Embryonic facial prominence (tissue), 1 donor: ENCODE results near the gene MYO5C.
"Not testable (repeated sequence)": the region's sequence is repeated elsewhere in the genome, so short reads cannot be mapped to it uniquely, and the experiment has no call there.

Experiments
- DNase-seq: peaks from one replicate; pipeline ENCODE4 v3.0.0-alpha.2; 2016; ENCODE audit errors: extremely low spot score

The MYO5C gene

DNA sequence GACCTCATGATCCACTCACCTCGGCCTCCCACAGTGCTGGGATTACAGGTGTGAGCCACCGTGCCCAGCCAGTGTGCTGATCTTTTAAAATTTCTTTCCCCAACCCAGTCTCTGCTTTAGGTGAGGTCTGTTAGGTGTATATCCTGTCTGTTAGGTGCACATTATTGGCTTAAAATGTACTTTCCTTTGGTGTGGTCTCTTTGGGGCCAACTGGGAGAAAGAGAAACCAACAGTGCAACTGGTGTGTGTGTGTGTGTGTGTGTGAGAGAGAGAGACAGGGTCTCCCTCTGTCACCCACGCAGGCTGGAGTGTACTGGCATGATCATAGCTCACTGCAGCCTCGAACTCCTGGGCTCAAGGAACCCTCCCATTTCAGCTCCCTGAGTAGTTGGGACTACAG lies 54.1 kb downstream of the MYO5C start:
- no peak for DNase-seq

DNA sequence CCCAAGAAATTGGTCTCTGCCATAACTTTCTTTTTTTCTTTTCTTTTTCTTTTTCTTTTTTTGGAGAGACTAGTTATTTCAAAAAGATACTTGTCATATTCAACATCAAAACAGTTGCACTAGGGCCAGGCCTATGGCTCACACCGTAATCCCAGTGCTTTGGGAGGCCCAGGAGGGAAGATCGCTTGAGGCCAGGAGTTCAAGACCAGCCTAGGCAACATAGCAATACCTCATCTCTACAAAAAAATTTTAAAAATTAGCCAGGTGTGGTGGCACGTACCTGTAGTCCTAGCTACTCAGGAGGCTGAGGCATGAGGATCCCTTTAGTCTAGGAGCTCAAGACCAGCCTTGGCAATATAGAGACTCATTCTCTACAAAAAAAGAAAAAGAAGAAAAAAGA lies 55.4 kb downstream of the MYO5C start:
- no peak for DNase-seq

DNA sequence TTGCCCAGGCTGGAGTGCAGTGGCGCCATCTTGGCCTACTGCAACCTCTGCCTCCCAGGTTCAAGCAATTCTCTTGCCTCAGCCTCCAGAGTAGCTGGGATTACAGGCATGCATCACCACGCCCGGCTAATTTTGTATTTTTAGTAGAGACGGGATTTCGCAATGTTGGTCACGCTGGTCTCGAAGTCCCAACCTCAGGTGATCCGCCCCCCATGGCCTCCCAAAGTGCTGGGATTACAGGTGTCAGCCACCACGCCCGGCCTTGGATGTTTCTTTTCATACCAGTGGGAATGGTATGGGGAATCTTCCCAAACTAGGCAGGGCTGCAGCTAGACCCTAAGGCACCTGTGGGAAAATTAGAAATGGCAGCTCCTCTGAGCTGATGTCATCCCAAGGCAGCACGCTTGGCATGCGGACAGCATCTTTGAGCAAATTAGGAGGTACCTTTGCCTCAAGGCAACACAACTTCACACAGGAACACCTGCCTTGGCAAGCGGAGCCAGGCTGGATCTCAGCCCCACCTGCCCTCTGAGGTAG lies 56.5 kb downstream of the MYO5C start:
- not testable (repeated sequence) for DNase-seq

DNA sequence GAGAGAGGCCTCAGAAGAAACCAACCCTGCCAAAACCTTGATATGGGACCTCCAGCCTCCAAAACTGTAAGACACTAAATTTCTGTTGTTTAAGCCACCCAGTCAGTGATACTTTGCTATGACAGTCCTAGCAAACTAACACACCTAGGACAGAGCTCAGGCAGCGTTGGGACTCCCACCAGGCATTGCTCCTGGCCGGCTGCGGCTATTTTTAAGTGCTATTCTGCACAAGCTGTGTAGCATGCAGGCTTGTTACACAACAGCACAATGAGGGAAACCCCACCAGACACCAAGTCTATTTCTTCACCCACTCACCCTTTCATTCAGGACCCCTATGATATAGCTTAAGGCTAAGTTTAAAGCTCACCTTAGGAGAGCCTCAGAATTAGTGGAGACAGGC lies 57.5 kb downstream of the MYO5C start:
- DNase-seq: no peak

DNA sequence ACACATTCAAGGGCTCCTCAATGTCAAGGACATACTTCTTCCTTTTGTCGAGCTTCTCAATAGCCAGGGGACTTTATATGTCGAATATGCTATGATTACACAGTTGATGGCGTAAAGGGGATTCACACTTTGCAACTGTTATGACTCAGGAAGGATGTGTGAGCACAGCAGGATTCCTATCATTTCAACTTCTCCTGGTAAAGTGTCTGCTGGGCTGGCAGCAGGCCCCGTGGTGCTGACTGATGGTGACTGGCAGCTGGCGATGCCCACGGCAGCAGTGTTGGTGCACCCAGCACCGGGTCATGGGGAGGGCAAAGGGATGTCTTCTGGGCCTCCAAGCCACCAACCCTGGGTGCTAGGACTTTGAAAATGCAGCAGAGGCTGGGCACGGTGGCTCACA lies 59.6 kb downstream of the MYO5C start:
- DNase-seq: no peak

DNA sequence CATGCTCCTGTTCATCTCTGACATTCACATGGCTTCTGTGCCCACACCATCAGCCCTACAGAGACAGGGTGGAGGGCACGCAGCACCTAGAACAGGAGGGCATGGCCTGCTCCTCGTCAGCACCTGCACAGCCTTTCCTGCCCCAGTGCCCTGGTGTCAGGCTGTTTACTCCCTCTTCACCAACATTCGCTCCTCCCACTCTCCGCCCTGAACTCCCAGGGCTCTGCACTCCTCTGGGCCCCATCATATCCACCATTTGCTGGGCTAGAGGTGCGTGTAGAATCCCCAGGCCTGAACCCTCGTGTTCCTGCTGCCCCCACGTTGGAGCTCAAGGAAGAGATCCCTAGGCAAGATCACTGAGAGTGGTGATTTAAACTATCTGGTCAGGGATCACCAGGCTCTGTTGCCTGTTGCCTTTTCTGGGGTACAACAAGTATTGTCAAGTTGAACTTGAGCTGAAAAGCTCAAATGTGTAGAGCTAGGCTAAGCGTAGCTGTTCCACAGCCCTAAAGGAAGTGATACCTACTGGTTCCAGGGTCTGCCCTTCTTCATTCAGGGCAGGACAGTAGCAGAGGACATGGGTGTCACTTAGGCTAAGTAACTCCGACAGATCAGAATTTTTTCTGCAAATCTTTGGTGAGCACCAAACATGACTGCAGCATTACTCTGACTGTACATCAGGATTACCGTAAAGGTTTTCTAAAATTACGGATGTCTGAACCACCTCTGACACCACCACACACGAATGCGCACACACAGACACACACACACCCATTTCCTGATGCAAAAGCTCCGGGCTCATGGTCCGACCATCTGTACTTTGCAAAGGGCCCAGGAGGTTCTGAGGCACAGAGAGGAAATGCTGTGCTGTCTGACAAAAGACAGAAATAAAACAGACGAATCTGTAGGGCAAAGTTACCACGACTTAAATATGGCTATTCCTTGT lies 60.7 kb downstream of the MYO5C start:
- no peak for DNase-seq

DNA sequence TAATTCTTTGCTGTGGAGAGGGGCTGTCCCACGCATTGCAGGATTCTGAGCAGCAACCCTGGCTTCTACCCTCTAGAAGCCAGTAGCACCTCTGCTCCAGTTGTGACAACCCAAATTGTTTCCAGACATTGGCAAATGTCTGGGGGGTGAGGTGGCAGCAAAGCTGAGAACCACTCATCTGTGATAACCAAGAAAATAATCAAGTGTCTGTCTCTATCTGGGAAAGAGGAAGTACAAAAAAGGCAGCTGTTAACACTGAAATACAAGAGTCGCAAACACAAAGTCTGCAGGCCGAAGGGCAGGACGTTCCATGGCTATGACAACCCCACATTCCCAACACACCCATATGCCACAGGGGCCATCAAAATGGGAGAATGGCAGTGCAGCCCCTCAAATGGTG lies 62.2 kb downstream of the MYO5C start:
- DNase-seq: no peak

DNA sequence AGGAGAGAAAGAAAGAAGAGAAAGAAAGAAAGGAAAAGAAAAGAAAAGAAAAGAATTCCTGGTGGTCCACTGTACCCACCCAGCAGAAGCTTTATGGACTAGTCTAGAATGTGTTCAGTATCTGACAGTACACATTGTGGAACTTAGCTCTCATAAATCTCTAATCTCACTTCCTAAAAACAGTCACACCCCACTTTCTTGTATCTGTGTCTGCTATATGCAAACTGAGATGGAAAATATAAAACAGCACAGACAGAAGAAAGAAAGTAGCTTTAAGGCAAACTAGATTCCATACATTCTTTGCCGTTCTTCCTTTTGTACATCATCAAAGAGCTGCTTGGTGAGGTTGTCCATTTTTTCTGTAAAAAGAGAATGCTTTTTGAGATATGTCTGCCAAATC lies 63.3 kb downstream of the MYO5C start:
- DNase-seq: no peak

DNA sequence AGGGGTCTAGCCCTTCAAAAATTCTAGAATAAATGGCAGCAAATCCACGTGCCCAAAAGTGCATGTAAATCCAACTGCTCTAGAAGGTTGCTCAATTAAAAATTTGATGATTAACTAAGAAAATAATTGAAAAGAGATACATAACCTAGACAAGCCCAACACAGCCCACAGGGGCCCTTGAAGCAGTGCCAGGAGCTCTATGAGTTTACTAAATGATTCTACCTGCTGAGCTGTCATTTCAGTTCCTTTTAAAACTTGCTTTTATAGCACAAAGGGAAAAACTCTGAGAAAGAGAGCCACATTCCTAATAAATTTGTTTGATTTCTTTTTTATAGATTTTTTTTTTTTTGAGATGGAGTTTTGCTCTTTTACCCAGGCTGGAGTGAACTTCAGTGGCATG lies 65.5 kb downstream of the MYO5C start:
- DNase-seq: no peak

DNA sequence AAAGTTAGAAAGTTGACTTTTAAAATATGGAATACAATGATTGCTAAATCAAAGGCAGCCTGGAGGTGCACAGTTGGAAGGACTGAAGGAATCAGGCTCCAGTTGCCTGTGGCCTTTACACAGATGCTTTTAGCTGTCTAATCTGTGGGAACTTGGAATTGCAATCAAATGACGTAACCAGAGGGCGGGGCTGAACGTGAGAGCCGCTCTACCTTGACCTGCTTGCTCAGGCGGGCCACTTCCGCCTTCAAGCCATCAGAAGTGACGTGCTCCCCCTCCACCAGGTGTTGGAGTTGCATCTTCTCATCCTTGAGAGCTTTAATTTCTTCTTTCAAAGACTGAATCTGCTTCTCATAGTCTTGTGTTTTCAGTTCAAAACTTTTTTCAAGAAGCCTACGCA lies 66.7 kb downstream of the MYO5C start:
- no peak for DNase-seq

DNA sequence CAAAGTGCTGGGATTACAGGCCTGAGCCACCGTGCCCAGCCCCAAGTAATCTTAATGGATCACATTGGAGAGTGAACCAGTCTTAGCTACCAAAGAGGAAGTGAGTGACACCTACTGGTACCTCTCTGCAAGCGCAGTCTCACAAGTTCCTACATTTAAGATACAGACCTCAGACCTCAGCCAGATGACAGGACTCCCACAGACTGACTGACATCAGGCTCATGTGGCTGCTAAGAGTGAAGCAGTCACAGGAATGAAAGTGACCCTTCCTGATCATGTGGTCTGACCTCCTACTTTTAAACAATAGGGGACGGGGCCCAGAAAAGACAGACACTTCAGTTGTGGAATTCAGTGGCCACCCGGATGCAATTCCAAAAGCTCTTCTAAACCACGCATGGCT lies 68.1 kb downstream of the MYO5C start:
- peak; percentile 24 for DNase-seq

DNA sequence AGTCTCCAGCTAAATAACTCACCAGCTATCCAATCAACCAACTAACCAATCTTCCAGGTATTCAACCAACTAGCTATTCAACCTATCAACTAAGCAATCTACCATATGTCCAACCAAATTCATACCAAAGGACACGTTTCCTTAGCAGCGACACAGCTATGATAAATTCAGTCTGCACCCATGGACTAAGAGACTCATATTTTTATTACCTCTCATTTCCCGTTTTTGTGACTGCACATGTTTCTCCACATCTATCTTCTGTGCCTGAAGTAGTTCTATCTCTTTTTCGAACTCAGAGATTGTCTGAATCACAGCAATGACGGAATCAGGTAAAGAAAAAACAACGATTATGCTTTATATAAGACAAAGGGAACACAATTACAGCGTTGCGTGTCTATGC lies 70.4 kb downstream of the MYO5C start:
- no peak for DNase-seq

DNA sequence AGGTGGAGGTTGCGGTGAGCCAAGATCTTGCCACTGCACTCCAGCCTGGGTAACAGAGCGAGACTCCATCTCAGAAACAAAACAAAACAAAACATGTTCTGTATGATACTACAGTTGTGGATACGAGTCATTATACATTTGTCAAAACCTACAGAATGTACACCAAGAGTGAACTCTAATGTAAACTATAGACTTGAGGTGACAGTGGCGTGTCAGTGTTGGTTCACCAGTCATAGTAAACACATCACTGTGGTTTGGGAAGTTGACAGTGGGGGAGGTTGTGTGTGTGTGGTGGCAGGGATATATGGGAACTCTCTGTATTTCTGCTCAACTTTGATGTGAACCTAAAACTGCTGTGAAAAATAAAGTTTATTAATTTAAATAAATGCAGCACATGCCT lies 71.4 kb downstream of the MYO5C start:
- DNase-seq: no peak

DNA sequence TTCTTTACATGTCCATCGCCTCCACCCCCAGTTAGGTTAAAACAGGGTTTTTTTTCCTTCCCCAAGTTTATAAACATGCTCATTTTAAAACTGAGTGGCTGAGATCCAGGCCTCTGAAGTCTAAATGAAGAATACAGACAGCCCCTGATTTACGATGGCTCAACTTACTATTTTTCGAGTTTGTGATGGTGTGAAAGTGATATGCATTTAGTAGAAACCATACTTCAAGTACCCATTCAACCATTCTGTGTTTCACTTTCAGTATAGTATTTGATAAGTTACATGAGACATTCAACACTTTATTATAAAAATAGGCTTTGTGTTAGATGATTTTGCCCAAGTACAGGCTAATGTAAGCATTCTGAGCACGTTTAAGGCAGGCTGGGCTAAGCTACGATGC lies 73.9 kb downstream of the MYO5C start:
- DNase-seq: no peak

DNA sequence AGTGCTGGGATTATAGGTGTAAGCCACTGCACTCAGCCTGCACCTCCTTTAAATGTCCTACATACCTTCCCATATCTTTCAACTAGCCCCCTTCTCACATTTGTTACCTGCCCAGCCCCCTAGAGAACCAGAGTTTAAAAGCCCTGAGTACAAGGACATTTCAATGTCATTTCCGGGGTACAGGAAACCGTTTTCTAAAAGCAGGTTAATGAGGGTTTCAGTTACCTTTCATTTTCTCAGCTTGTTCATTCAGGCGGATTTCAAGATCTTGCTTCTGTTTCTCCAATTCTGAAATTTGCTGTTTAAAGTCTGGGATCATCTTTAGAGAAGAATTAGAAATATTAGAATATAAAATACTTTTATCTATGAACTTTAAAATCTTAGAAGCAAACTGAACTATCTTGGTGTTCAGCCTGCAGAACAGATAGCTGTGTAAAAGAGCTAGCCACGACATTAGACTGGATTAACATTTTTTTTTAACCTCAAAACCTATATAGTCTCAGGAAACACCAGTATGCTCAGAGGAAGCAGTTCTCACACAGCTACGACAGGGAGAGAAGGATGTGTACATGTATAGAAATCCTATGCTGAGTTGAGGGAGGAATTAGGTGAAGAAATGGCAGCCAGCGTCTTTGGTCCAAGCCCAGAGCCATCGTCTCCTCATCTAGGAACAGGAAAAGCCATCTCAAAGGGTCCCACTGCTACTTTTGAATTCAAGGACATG lies 74.5 kb downstream of the MYO5C start:
- DNase-seq: no peak

DNA sequence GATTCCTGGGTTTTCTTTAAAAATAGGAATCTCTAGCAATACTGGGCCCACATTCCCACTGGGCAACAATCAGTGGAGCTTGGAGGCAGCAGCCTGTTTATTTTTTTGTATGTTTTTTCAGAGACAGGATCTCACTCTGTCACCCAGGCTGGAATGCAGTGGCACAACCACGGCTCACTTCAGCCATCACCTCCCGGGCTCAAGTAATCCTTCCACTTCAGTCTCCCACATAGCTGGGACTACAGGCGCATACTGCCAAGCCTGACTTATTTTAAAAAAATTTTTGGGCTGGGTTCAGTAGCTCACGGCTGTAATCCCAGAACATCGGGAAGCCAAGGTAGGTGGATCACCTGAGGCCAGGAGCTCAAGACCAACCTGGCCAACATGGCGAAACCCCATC lies 75.4 kb downstream of the MYO5C start:
- no peak for DNase-seq

DNA sequence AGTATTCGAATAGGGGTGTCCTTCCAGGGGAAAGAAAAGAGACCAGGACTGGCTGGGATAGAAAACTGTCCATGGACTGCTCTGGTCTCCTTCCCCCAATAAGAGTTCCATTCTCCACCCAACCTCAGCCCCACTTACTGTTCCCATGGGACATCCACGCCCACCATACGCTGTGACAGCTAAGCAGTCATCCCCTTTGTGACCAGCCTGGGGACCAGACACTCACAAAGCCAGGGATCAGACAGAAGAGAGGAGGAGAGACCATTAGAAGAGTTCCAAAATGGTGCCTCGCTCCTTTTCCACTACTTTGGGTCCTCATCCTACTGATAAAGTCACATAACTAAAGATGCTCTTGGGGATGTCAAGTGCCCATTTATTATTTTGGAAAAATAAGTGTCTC lies 76.8 kb downstream of the MYO5C start:
- no peak for DNase-seq

DNA sequence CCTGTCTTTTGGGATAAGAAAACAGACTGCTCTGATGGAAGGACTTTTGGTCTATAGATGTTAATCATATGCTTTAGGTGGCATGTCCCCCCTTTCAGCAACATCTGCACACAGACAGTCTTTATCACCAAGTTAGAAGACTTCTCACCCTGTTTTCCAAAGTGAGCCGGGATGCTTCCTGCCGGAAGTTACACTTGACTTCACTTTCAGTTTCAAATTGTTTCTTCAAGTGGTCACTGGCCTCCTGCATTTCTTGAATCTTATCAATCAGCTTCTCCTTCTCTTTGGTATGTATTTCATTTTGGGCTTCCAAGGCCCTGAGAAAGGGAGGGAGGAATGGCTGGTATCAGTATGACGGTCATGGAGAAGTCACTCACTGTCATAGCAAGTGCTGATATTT lies 77.2 kb downstream of the MYO5C start:
- no peak for DNase-seq

DNA sequence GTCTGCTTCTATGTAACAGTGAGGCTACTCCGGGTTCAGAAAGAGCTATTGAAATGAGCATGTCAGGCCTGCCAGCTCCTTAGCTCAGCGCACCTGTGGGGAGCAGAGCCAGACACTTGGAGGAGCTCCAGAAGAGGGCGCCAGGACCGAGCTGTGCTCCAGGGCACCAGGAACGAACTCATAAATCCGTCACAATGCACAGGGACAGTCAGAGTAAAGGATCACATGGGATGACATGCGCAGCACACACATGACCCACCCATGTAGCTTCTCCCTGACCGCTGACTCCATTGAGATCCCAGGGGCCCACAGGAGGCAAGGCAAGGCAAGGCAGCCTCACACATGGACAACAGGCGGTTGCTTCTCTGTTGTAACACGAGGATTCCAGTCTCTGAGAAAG lies 78.4 kb downstream of the MYO5C start:
- DNase-seq: no peak

DNA sequence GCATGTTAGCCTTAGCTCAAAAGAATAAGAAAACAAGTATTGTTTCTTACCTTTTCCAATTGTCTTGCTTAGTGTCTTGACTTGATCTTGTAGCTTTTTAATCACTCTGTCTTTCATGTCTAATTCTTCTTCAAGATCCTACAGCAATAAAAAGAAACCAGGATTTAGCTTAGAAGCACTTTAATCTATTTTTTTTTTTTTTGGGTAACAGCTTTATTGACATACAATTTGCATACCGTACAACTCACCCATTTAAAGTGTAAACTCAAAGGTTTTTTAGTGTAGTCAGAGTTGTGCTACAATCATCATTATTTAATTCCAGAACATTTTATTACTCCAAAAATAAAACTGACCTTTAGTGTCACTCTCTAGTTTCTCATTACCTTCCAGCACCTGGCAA lies 81.1 kb downstream of the MYO5C start:
- DNase-seq: no peak

DNA sequence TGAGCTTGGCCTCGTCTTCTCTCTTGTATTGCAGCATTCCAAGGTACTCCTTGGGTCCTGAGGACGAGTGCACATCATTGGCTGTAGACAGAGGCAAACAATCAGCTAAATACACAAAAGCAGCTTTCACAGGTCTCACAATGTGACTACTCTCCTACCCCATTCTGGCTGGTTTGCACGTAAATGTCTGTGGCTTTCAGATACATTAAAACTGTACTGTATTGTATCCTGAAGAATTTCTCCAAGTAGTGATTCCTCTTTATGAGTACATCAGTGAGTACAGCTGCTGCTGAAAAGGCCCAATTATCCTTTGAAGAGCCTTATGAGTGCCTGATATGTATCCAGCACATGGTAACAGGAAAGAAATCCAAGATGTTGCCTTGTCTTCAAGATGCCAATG lies 82.4 kb downstream of the MYO5C start:
- DNase-seq: no peak

DNA sequence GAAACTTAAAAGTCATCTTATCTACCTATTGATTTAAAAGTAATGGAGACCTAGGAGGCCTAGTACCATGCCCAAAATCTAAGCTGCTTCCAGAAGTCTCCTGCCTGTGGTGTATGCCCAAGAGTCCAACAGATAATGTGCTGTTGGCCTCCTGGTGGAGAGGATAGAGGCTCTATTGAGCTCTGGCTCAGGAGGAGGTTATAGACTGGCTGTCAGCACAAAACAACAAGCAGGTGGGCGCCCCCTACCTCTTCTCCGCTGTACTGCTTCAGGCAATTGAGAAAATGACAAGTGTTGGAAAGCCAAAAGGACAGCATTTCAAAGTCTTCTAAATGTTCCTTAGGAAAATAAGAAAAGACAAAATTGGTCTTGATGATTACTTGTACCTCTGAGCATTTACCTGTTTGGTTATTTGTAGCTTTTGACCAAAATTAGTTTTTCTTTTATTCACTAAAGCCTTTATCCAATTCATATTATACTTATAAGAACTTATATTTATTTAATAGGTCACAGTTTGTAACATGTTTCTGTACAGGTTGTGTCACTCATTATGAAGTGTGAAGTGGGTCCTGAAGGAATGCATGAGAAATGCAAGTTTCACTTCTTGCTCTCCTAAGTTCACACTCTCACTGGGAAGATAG lies 87.2 kb downstream of the MYO5C start:
- DNase-seq: no peak

DNA sequence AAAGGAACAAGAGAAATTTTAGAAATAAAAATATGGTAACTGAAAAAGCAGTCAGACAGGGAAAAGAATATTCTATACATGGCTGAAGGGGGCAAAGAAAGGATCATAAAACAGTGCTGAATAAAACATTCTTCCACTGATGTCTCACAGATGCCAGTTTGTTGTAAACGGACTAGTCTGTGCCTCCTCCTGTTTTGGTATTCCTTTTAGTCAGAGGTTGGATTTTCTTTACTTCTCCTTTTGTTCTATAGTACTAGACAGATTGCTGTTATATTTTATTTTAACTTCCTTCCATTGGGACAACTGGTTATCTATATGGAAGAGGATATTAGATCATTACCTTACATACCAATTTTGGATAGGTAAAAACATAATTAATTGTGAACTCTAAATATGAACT lies 88.4 kb downstream of the MYO5C start:
- DNase-seq: no peak
